Measurements from ENCODE around the gene UTP4.

The UTP4 gene

DNA sequence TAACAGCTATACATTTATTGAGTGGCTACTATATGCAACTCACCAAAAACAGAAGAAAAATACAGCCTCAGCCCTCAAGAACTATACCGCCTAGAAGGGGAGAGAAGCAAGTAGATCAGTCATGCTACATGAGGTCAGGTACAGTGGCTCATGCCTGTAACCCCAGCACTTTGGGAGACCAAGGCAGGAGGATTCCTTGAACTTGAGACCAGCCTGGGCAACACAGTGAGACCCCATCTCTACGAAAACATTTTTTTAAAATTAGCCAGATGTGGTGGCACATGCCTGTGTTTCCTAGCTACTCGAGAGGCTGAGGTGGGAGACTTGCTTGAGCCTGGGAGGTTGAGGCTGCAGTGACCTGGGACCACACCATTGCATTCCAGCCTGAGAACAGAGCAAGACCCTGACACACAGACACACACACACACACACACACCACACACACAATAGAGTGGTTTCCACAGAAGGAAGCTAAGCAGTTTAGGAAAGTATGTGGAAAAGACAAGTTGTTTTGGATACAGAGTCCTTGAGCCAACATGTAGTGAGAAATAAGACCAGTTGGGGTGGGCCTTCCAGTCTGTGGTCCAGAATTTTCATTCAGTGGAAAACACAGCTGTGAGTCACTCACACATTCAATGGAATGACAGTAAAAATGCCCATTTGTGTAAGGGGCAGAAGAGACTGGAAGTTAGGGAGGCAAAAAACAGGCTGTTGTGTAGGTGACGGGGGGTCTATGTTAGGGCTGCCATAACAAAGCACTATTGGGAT, 43.8 kb downstream of the UTP4 start:
- no peak for DNase-seq (ENCODE audit: low spot score)

DNA sequence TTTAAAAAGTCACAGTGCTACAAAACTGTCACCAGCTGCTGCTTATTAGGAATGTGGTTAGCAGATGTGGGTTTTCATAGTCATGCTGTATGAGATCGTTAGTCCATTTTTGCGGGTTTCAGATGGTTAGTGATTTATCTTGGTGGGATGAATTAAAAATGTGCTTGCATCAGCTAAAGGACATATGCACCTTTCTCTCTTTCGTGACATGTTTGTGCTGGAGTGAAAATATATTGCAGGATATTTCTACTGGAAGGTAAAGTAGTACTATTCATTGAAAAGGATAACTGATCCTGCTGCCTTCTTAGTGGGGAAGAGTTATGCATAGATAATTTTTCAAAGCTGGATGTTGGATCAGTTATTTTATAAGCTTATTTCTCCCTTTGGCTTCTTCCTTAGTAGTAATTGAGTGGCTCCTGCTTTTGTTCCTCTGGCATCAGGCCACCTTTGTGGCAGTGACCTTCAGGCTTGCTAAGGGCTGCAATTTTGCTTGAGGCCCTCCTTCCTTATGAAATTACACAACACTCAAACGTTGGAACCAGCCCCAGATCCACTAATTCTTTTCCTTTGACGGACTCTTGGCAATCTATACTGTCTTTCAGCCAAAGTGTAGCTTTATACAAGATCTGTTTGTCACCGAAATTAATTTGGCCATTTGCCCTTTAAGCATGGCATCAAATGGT, 47.0 kb downstream of the UTP4 start:
- no peak for DNase-seq (ENCODE audit: low spot score)

DNA sequence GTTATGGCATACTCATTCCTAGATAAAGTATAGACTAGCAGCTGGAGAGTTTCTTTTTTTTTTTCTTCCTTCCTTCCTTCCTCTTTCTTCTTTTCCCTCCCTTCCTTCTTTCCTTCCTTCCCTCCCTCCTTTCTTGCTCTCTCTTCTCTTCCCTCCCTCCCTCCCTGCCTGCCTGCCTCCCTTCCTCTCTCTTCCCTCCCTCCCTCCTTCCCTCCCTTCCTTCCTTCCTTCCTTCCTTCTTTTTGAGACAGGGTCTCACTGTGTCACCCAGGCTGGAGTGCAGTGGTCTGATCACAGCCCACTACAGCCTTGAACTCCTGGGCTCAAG, 47.5 kb downstream of the UTP4 start:
- no peak for DNase-seq (ENCODE audit: low spot score)

- DNase-seq (ENCODE audit: low spot score) = no peak
These were observed 50.4 kb downstream of the UTP4 start for GRCh38 chr16:69182730-69183416.

DNA sequence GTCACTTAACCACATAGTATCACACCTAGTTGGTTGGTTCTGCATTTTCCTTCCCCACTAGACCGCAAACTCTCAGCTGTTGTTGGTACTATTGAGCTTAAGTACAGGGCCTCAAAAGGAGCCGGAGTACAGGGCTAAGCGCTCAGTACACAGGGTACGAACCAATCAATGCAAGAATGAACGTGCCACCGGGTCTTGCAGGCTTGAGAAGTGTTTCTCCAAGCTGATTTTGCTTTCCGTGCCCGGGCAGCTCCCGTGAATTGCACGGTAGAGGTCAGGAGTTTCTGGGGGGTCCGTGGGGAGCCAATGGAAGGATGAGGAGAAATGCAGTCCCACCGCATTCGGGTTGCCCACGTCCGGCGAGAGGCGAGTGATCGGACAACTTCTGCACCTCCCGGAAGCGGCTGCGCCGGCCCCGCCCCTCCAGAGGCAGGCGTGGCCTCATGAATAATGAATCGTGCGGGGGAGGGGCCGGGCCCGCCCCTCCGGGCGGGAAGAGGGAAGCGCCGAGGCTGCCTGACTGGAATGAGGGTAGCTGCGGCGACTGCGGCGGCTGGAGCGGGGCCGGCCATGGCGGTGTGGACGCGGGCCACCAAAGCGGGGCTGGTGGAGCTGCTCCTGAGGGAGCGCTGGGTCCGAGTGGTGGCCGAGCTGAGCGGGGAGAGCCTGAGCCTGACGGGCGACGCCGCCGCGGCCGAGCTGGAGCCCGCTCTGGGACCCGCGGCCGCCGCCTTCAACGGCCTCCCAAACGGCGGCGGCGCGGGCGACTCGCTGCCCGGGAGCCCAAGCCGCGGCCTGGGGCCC, 54.4 kb downstream of the UTP4 start, which contains the start of gene SNTB2:
SNTB2 (plus strand) TSS at position 523 of the 804 bp plus-strand sequence; CDS start at position 526, 3 bp downstream.
- peak; percentile 90 for DNase-seq (ENCODE audit: low spot score)

GRCh38 chr16:69187446-69188235, 55.2 kb downstream of the UTP4 start:
- DNase-seq (ENCODE audit: low spot score) = peak; percentile 43

DNA sequence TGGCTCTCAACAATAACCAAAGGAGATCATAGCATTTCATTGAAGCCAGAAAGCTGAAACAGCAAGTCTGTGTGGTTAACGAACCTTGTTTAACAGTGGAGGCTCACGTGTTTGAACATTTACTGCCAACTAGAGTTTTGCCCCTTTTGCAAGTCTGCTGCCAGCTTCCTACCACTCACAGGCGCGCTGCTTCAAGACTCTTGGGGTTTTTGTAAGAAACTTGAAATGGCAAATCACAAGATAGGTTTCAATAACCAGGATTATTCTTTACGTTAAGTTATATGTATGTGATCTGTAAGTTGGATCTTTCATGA, 55.7 kb downstream of the UTP4 start:
- no peak for DNase-seq (ENCODE audit: low spot score)

DNA sequence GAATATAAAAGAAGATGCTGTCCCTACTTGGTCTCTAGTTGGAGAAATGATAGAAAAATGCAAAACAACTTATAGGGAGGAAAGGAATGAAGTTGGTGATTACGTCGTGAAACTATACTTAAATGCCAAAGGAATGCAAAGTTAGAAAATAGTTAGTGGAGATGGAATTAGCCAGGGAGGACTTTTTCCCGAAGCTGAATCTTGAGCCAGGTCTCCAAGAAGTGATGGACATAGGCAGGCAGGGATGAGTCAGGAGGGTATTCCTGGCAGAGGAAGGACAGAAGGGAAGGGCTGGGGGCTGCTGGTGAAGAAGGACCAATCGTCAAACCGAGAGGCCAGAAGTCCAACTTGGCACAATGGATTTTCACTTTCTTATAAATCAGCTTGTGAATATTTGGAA, 56.3 kb downstream of the UTP4 start:
- no peak for DNase-seq (ENCODE audit: low spot score)

DNA sequence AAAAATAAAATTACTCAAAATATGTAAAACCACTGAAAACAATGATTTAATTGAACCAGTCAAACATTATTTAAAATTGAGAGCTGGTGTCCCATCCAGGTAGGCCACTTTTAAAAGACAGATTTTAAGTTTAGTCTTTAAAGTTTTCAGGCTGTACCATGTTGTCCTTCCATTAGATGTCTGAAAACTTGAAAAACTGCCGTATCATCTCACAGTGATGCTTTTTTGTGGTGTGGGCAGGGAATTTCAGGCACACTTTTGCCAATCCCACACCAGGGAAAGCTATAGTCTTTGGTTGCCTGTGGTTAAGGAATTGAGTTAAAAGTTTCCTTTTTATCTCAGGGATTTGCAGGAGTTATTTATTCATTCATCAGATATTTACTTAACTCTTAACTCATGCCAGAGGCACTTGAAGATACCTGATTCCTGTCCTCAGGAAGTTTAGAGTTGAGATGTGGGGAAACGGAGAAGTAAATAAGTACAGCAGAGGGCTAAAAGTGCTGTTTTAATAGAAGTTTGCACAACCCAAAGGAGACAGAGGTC, 57.7 kb downstream of the UTP4 start:
- no peak for DNase-seq (ENCODE audit: low spot score)

DNA sequence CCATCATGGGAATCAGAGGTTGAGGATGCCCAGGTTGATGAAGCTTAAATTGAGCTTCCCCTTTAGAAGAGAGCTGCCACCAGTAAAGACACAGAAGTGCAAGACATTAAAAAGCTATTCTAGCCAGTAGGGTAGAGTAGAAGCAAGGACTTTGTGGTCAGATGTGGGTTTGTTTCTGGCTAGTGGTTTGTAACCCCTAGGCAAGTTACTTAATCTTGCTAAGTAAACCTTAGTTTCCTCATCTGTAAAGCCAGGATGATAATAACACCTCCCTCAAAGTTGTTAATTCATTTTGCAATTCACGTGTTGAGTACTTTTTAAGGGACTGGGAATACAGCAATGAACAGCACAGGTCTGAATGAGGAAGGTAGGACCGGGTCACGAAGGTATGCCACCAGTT, 58.1 kb downstream of the UTP4 start:
- DNase-seq (ENCODE audit: low spot score) = no peak

- DNase-seq (ENCODE audit: low spot score) = no peak
These were observed 58.7 kb downstream of the UTP4 start for GRCh38 chr16:69191136-69191535.

- DNase-seq (ENCODE audit: low spot score) = no peak
These were observed 61.4 kb downstream of the UTP4 start for GRCh38 chr16:69193855-69194254.

- DNase-seq (ENCODE audit: low spot score) = no peak
These were observed 62.0 kb downstream of the UTP4 start for GRCh38 chr16:69194488-69194887.

GRCh38 chr16:69195369-69196029, 63.0 kb downstream of the UTP4 start:
- no peak for DNase-seq (ENCODE audit: low spot score)

GRCh38 chr16:69197573-69197972, 65.1 kb downstream of the UTP4 start:
- DNase-seq (ENCODE audit: low spot score) = no peak

- peak; percentile 23 for DNase-seq (ENCODE audit: low spot score)
These were observed 66.9 kb downstream of the UTP4 start for GRCh38 chr16:69199382-69199781.

DNA sequence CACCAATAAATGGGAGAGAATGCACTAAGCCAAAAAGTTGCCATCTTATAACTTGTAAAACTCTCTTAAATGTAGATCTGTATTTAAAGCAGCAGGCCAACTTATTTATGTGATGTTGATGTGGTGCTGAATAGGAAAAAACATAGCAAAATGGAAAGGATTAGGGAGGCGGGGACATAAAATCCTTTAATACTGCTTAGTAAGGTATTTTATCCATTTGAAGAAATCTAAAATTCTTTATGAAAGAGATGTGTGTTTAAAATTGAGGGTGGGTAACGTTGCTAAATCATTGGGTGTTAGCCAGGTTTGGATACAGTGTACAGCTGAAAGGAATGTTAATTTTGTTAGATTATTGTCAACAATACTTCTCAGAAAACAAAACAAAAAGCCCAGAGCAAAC, 68.8 kb downstream of the UTP4 start:
- DNase-seq (ENCODE audit: low spot score) = no peak

GRCh38 chr16:69201787-69202186, 69.3 kb downstream of the UTP4 start:
- no peak for DNase-seq (ENCODE audit: low spot score)

GRCh38 chr16:69204172-69204571, 71.7 kb downstream of the UTP4 start:
- DNase-seq (ENCODE audit: low spot score) = no peak

DNA sequence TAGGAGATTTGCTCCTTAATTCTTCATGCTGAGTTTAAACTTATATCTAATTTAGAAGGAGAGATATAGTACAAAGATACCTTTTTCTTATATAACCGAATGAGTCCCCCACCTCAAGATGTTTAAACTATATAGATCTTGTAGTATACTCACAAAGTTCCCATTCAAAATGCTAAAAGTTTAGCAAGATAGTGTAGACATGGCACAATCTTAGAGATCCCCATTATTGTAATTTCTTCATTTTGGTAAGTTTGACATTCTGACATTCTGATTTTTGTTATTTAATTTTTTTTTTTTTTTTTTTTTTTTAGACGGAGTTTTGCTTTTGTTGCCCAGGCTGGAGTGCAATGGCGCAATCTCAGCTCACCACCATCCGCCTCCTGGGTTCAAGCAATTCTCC, 77.3 kb downstream of the UTP4 start:
- no peak for DNase-seq (ENCODE audit: low spot score)

Measured in SK-N-DZ (cell line).